NCI-H446 (cell line): ENCODE measurements around the gene ARHGAP15.

Experiments used
- DNase-seq, 2 experiments: peaks; one replicate each; lab custom pipeline; 2025; lab: John Stamatoyannopoulos, UW

The ARHGAP15 gene

DNA sequence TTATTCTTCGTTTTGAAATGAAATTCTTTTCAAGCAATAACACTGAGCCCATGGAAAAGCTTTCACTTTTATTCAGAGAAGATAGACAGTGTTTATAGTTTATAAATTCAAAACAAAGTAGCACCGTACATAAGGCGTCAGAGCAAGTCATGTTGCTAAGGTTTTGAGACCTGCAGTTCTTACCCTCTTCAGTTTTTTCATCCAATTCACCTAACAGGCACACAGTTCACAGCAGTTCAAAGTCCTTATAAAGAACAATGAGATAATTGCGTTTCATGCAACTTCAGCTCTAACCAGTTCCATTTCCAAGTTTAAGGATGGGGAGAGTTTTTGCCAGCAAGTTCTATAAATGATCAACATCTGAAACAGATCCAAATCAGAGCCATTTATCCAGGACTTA is 96.7 kb downstream of the ARHGAP15 start:
- no peak for DNase-seq

DNA sequence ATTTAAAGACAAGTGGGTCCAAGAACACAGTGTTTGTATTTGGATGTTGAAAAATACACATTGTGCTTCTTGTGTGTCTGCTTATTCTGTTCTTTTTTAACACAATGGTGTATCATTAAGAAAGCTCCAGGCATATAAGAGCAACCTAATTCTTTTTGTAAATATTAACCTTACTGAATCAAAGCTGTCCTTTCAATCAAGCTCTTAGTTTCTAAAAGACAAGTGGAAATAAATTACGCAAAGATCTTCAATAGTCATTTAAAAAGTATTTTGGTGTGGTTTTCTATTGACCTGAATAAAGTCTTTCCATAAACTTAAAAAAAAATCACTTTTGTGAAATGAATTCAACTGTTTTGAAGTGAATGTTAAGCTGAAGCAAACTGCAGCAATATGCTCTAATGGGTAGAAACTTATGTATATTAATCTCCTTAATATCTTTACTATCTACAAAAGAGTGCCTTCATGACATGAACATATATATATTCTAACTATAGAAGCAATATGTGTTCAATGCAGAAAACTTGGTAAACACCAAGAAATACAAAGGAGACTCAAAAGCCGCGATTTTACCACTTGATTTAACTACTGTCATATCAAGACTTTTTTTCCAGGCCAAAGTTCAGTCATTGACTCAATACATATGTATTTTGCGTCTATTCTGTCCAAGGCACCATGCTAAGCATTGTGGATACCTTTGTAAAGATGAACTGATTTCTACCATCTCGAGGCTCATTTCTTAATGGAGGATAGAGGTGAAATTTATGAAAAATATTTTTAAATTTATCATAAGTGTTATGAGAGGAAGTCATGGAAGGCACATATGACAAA is 97.7 kb downstream of the ARHGAP15 start:
- no peak for DNase-seq

DNA sequence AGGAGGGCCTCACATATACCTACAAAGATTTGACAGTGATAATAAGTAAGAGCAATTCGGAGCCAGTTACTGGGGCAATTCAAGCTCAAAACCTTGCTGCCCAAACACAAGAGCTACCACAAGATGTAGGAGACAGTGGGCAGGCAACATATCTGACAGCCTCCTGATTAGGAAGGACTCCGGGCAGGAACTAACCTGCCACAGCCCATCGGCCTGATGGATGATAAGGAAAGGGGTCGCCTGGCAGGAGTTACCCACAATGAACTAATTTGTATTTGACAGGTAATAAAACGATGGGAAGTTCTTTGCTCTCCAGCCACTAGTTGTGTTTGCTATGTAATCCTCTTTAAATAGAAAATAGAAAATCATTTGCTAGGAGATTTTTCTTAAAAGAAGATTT is 100.2 kb downstream of the ARHGAP15 start:
- DNase-seq: no peak

DNA sequence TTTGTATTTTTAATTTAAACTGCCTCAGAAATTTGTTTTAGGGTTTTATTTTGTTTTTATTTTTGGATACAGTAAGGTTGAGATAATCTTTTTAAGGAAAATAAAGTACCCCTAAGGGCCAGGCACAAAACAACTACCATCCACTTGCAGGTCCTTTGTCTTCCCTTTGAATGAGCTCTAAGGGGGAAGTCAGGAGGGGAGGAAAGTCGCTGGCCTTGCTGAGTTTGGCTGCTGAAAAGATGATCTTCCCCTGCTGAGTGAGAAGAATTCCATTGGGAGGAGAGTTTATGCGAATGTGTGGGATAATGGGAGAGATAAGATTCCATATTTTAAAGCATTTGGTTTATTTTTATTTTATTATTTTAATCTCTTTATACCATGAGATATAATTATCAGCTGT is 100.7 kb downstream of the ARHGAP15 start:
- no peak for DNase-seq

DNA sequence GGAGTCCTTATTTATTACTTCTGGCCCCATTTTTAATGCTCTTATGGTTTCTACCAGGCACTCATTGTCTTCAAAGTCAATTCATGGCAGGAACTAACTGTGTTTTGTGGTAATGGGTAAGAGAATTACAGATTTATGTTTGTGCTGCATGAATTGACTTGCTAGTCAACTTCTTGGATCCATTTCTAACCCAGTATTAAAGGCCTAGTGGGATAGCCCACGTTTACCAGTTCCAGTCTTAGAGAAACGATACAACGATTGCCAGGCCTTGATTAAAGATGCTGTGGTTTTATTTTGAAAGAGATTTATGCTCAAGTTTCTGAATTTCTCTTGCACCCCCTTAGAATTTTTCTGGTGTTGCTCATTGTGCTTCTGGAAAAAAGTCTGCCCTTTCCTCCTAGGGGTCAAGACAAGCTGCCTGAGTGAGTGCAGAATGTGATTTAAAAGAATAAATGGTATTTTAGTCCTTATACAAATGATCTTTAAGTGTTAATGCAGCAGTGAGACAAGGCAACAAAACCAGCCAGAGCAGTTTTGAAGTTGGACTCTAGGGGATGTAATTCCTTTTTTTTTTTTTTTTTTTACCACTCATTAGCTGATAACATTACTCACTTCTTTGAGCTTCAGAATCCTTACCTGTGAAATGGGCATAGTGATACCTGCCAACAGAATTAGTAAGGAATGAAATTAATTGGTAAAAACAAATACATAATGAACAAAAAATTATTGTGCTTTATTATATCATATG is 101.5 kb downstream of the ARHGAP15 start:
- DNase-seq: no peak

DNA sequence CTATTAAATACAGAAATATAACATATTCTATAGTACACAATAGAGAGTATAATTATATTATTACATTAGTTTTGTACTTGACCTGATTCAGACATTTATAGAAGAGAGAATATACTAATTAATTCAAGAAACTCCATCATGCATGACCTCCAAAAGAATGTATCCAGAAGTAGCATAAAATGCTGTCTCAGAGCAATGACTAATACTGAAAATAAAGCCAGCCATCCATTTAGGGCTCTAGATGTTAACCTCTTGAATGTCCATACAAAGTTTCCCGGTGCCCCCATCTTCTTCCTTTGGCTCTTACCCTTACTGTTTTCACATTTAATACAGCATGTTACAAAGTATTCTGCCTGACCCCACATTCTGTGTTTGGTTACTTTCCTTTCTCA is 102.0 kb downstream of the ARHGAP15 start:
- no peak for DNase-seq

DNA sequence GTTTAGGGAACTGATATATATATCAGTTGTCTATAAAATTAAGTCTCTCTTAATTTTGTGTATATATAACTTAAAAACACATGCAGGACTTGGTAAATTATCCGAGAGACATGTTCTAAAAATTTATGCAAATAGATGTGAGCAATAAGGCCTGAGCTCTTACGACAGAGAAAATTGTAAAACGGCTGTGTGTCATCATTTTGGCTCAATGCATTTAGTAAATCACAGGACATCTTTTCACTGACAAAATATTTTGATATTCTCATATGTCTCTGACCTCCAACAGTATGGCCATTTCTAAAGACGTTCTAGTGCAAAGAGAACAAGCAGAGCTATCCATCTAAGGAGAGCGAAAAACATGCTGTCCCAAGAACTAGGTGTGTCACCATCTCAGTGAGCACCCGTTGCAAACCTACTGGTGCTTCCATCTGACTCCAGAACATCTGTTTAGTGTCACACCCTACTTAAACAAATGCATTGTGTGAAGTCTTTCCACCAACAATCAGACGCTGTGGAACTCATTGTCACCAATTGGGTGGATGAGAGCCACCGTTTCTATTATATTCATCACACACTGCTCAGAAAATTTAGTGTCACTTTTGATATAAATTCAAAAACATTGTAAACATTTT is 108.0 kb downstream of the ARHGAP15 start:
- no peak for DNase-seq

DNA sequence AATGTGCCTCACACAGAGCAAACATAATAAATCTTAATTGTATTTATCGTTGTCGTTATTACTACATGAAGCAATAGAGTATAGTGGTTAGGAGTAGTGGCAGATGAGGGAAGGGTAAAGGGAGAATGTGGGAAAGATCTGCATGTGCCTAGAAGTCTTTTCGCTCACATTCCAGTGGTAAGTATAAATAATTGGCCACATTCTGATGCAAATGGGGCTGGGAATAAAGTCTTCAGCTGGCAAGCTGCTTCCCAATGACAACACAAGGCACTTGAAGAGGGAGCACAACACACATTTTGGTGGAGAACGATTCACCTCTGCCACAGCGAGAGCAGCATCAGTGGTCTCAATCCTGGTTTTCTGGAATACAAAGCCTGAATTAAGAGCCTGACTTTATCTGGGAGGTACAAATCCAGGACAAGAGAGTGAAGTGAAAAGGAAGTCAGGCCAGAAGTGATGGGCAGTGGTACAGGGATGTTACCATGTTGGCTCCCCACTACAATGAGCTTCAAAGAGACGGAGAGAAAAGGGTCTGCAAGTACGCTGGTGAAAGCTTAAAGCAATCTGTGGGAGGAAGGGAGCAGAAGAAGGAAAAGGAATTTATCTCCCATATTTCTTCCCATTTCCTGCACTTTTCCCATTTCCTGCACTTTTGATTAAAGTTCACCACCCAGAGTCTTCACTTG is 112.3 kb downstream of the ARHGAP15 start:
- DNase-seq: no peak

DNA sequence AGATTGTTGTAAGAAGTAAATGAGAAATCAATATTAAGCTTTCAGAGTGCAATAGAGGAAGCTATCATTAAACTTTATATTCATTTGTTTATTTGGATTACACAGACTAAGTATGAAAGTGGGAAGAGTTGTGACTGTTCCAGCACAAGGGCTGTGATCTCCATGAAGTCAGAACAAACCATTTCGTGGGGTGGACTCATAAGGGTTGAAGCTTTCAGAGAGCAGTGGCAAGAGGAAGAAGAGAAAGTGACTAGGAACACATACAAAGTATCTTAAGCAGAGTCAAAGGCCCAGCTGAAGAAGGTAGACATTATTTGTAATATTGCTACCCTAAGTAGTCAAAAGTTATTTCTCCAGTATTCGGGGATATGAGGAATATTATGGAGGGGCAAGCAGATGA is 117.0 kb downstream of the ARHGAP15 start:
- DNase-seq: no peak

DNA sequence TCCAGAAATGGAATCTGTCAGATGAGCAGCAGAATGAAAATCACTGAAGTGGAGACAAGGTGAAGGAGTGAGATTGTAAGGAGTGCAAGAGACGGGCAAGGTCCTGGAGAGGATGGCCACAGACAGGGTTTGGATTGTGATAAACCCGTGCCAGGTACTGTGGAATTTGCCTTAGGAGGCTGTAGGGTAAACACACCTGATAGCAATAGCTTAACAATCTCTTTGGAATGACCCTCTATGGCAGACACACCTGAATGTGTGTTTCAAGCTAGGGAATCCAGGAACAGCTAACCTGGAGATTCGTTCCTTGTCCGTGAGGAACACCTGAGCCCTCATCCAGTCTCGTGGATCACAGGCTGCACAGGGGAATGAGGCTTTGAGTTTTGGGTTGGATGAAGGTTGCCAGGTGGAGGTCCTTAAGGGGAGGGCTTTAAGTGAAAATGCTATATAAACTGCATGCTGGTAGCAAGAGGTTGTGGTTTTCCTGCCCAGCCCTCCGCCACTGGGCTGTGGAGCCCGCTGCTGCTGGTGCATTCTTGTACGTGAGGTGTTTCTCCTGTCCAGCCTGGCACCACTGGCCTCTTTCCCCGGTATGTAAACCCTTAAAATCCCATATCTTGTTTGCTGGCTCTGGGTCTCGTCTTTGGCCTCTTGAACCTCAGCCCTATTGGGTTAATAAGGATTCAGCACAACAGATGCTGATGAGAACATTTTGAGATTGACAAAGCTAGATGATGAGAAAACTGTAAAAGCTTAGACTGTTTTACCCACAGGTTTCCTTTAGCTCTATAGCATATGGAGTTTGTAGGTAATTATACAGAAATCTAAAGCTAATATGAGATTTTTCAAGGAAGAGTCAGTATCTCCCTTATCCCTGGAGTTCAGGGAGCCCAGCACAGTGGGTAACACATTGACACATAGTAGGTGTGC is 117.9 kb downstream of the ARHGAP15 start:
- no peak for DNase-seq

DNA sequence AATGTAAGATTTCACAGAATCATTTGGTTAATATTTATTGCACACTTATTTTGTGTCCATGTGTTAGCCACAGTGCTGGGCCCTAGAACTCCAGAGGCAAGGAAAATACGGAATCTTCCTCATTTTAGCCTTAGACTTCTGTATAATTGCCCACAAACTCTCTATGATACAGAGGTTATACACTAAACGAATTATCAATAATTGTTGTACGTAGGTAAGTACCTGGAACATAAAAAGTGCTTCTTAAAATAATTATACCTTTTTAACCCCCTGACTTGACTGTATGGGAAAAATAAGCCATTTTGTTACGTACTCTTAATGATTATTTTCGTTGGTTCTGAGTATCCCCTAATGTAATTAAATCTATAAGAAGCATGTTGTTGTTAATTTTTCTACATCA is 119.4 kb downstream of the ARHGAP15 start:
- DNase-seq: no peak

DNA sequence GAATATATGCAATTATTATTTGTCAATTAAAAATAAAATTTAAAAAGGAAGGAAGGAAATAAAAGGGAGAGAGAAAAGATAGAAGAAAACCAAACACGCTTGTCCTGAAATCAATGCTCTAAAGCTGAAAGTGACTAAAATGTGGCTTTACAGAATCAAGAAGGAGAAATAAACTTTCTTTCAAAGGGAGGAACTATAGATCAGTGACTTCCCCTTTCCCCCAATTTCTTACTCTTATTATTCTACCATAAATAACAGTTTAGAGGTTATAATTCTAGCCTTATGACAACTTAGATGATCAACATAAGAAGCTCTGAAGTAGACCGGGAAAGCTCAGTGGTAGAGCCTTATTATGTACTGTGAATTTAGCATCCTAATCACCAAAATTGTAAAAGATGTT is 122.5 kb downstream of the ARHGAP15 start:
- DNase-seq: no peak

DNA sequence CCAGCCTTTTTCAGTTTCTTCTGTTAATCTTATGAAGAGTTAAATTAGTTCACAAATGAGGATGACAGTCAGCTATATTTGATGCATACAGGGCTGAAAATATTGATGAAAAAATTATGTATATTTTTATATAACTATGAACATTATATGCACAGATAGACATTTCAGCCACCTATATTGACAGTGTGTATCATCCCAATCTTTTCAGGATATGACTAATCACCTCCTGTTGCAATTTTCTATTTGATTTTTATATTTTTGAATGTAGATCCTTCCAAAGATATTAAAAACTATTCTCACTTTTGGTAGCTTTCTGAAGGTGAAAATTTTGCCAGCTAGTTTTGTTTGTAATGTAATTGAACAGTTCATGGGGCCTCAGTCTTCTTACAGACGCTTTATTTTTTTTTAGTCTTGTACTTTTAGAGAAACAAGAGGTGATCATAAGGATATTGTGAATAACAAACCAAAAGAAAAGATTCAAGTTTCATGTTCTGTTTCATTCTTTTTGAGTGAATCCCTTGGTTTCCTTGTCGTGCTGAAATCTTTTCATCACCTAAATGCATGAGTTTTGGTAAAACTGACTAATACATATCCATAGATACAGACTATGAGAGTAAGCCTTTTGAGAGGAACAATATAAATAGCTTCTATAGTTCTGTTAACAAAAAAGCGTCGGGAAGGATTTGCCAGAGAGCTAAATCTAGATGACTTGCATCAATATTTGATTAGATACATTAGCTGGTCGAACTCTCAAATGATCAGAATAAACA is 123.1 kb downstream of the ARHGAP15 start:
- DNase-seq: no peak

DNA sequence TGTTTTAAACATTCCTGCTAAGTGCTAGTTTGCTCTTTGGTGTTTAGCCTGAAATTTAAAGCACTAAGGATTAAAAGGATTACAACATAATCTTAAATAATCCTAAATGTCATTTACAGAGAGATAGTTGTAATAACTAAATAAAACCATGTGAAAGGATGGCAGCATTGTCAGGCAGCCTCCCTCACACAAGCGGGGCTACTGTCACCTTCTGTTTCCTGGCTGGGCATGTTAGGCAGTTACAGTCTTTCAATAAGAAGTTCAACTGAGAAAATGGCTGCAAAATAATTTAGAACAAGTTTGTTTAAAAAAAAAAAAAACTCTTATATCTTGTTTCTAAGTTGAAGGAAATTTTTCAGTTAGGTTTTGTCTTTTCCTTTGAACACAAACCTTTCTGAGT is 124.9 kb downstream of the ARHGAP15 start:
- no peak for DNase-seq

DNA sequence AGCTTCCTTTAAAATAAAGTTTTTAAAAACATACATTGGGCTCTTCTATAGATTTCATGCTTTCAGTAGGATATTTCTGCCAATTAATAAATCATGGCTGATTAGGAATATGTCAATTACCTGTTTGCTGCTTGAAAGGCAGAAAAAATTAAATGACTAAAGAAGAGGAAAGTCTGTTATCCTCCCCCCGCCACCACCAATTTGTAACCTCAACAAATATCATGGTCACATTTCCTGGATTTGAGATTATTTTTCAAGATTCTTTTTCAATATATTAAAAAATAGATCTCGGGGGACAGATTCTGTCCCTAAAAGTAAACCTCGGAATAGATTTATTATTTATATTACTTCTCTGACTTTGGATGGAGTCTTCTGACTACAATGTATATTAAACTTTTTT is 125.9 kb downstream of the ARHGAP15 start:
- DNase-seq: no peak

DNA sequence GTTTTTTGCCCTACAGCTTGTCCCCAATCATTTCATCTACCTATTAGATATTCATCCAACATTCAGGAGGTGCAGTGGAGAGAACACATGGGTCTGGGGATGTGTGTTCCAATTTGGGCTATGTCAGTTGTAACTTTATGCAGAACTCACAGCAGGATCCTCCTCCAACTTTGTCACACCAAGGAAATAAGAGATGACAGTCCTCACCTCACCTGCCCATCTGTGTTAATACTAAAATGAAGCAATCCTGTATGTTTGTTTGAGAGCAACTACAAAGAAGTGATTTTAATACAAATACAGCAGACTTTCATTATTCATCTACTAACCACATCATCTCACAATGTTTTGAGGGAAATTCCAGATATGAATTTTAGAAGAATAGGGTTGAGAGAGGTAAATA is 126.7 kb downstream of the ARHGAP15 start:
- no peak for DNase-seq

DNA sequence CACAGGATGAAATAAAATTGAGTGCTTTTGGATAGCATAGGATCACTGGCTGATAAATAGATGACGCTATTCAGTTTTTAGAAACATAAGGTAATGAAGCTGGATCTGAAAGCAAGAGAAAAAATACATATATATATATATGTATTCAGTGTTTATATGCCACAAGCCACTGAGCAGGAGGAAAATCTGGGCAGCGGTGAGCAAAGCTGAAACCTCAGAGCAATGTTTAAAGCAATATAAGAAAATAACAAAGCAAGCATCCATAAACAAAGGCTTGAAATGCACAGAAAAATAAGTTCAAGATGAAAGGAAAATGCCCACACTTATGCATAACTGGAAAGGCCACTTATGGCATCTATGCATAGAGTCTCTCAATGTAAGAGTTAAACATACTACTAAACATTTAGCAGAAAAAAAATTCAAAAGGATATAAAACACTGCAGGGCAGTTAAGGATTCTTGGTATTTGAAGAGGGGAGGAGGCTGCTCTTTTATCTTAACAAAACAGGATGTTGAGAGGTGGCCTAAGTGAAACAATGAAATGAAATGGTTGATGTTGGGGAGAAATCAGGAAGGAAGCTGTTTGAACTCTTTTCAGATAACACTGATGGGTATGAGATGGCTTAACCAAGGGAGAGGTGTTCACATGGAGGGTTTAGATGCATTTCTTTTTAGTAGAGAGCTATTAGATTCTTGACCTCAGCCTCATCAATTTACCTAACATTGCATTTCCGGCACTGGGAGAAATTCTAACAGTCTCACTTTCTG is 129.1 kb downstream of the ARHGAP15 start:
- no peak for DNase-seq

DNA sequence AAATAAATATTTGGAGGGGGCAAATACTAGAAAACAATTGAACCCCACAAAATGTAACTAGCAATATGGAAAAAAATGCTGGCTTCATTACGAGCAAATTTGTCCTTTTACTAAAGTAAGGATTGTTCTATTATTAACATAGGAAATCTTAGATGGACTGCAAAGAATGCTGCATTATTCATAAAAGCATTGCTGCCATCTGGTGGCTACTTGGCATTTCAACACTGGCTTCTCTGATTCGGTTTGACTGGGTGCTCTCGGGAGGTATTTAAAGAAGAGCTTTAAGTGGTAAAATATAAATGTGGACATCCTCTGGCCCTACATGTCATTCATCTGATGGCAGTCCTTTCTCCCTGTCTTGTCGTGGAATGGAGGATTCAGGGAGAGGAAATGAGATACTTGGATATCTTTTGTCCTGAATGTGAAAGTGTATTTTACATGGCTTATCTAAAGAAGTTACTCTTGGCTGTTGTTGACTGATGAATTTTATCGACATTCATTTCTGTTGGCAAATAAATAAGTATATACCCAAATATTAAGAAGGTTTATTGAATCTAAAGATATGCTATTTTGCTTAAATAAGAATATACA is 130.2 kb downstream of the ARHGAP15 start:
- DNase-seq: peak; percentile 65 to 90

DNA sequence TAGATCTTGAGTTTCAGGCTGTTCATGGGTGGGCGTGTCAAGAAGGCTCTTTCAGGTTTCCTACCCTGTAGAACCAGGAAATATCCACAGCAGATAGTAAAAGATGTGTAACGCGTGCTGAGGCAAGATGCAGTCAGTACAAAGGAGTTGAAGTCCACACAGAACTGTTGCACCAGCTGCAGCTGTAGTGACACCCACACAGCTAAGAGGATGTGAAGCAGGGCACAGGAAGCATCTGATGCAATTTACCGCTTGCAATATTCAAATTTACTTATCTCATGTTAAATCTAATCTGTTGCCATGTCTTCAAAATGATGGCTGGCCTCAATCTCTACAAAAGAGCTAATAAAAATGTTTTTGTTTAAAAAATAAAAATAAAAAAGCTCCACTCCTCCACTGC is 132.8 kb downstream of the ARHGAP15 start:
- no peak for DNase-seq
